ENCODE data around the gene TMEM167A. TPM values are rescaled to one million over a fixed set of nuclear protein-coding genes. Genes with fewer than 3 reads are reported as not detected.

The TMEM167A gene
- total RNA-seq, 1 donor from 2014 or later = 163 TPM

- H3K27ac Mint-ChIP-seq (ENCODE audit: unreplicated experiment) = no peak overlapping the region
- no peak overlapping the region for H3K4me3 Mint-ChIP-seq (ENCODE audit: unreplicated experiment)
- H3K27ac ChIP-seq (ENCODE audit: low read depth, low read length) = no peak overlapping the region
- no peak overlapping the region for H3K4me2 ChIP-seq (ENCODE audit: low read length)
- TF ChIP-seq EZH2 (IDR thresholded peaks at IDR 0.05; ENCODE audit: insufficient read depth, low read length) (no peak), CTCF (IDR thresholded peaks at IDR 0.05; ENCODE audit: insufficient read depth, low read depth, low read length) (no peak)
- no peak for FAIRE-seq
- H3K36me3 Mint-ChIP-seq (ENCODE audit: low read depth, unreplicated experiment) = peaks cover 4% of the 10 kb centered on the region
- H3K9me3 Mint-ChIP-seq (ENCODE audit: unreplicated experiment) = no peaks in the 10 kb centered on the region
- no peaks in the 10 kb centered on the region for H3K27me3 ChIP-seq (ENCODE audit: insufficient read depth, low read length)
- no peak for DNase-seq (ENCODE audit: low read depth)
- H3K36me3 ChIP-seq (ENCODE audit: insufficient read depth, low read length) = no peaks in the 10 kb centered on the region
- no peaks in the 10 kb centered on the region for H3K9me3 ChIP-seq (ENCODE audit: insufficient read depth, low read depth, low read length)
- H3K27me3 Mint-ChIP-seq (ENCODE audit: low read depth, unreplicated experiment) = no peaks in the 10 kb centered on the region
- H3K4me3 ChIP-seq (ENCODE audit: insufficient read depth, low read depth, low read length) = no peak overlapping the region
- H4K20me1 ChIP-seq (ENCODE audit: insufficient read depth, low read length) = no peaks in the 10 kb centered on the region
- H3K79me2 ChIP-seq (ENCODE audit: insufficient read depth, low read length) = no peaks in the 10 kb centered on the region
- peaks cover 18% of the 10 kb centered on the region for H3K4me1 Mint-ChIP-seq (ENCODE audit: low read depth, unreplicated experiment)
- H2AFZ ChIP-seq (ENCODE audit: low read depth, low read length) = no peak overlapping the region
- H3K9ac ChIP-seq (ENCODE audit: low read length) = no peak overlapping the region
- no peaks in the 10 kb centered on the region for H3K4me1 ChIP-seq (ENCODE audit: insufficient read depth, low read length)
Measured at GRCh38 chr5:83022334-83022733, 54.9 kb downstream of the TMEM167A start.

- Histone ChIP-seq H3K4me1 (ENCODE audit: insufficient read depth, low read length) (no peaks in the 10 kb centered on the region), H3K79me2 (ENCODE audit: insufficient read depth, low read length) (no peaks in the 10 kb centered on the region), H3K9ac (ENCODE audit: low read length) (no peak overlapping the region), H2AFZ (ENCODE audit: low read depth, low read length) (no peak overlapping the region), H4K20me1 (ENCODE audit: insufficient read depth, low read length) (no peaks in the 10 kb centered on the region), H3K27me3 (ENCODE audit: insufficient read depth, low read length) (no peaks in the 10 kb centered on the region), H3K36me3 (ENCODE audit: insufficient read depth, low read length) (no peaks in the 10 kb centered on the region), H3K4me2 (ENCODE audit: low read length) (no peak overlapping the region), H3K9me3 (ENCODE audit: insufficient read depth, low read depth, low read length) (no peaks in the 10 kb centered on the region), H3K27ac (ENCODE audit: low read depth, low read length) (no peak overlapping the region), H3K4me3 (ENCODE audit: insufficient read depth, low read depth, low read length) (no peak overlapping the region)
- no peak overlapping the region for H3K4me3 Mint-ChIP-seq (ENCODE audit: unreplicated experiment)
- H3K36me3 Mint-ChIP-seq (ENCODE audit: low read depth, unreplicated experiment) = peaks cover 4% of the 10 kb centered on the region
- TF ChIP-seq EZH2 (IDR thresholded peaks at IDR 0.05; ENCODE audit: insufficient read depth, low read length) (no peak), CTCF (IDR thresholded peaks at IDR 0.05; ENCODE audit: insufficient read depth, low read depth, low read length) (no peak)
- peaks cover 19% of the 10 kb centered on the region for H3K4me1 Mint-ChIP-seq (ENCODE audit: low read depth, unreplicated experiment)
- FAIRE-seq = no peak
- H3K27ac Mint-ChIP-seq (ENCODE audit: unreplicated experiment) = peak overlapping the region; percentile 94
- no peaks in the 10 kb centered on the region for H3K27me3 Mint-ChIP-seq (ENCODE audit: low read depth, unreplicated experiment)
- DNase-seq (ENCODE audit: low read depth) = no peak
- no peaks in the 10 kb centered on the region for H3K9me3 Mint-ChIP-seq (ENCODE audit: unreplicated experiment)
Measured at GRCh38 chr5:83015676-83016075, 61.5 kb downstream of the TMEM167A start.

GRCh38 chr5:83011985-83012384 lies 65.2 kb downstream of the TMEM167A start:
- H3K27me3 Mint-ChIP-seq (ENCODE audit: low read depth, unreplicated experiment) = no peaks in the 10 kb centered on the region
- FAIRE-seq = no peak

More at GRCh38 chr5:83011985-83012384, 65.2 kb downstream of the TMEM167A start:
- DNase-seq (ENCODE audit: low read depth) = no peak
- Histone ChIP-seq H3K4me1 (ENCODE audit: insufficient read depth, low read length) (no peaks in the 10 kb centered on the region), H2AFZ (ENCODE audit: low read depth, low read length) (no peak overlapping the region), H4K20me1 (ENCODE audit: insufficient read depth, low read length) (no peaks in the 10 kb centered on the region), H3K27ac (ENCODE audit: low read depth, low read length) (no peak overlapping the region), H3K9ac (ENCODE audit: low read length) (no peak overlapping the region), H3K9me3 (ENCODE audit: insufficient read depth, low read depth, low read length) (no peaks in the 10 kb centered on the region), H3K4me2 (ENCODE audit: low read length) (no peak overlapping the region), H3K36me3 (ENCODE audit: insufficient read depth, low read length) (no peaks in the 10 kb centered on the region), H3K4me3 (ENCODE audit: insufficient read depth, low read depth, low read length) (no peak overlapping the region), H3K79me2 (ENCODE audit: insufficient read depth, low read length) (no peaks in the 10 kb centered on the region), H3K27me3 (ENCODE audit: insufficient read depth, low read length) (no peaks in the 10 kb centered on the region)
- Mint-ChIP-seq H3K36me3 (ENCODE audit: low read depth, unreplicated experiment) (no peaks in the 10 kb centered on the region), H3K9me3 (ENCODE audit: unreplicated experiment) (no peaks in the 10 kb centered on the region), H3K4me1 (ENCODE audit: low read depth, unreplicated experiment) (peaks cover 19% of the 10 kb centered on the region), H3K27ac (ENCODE audit: unreplicated experiment) (no peak overlapping the region), H3K4me3 (ENCODE audit: unreplicated experiment) (no peak overlapping the region)
- TF ChIP-seq CTCF (IDR thresholded peaks at IDR 0.05; ENCODE audit: insufficient read depth, low read depth, low read length) (no peak), EZH2 (IDR thresholded peaks at IDR 0.05; ENCODE audit: insufficient read depth, low read length) (no peak)

Data from astrocyte (in vitro differentiated cells and primary cell).